Stimulated activated CD4-positive, alpha-beta T cell treated with anti-CD3 and anti-CD28 coated beads, TNF-alpha, amount 100 ng/mL, for 4 hours (primary cell): ENCODE results near the gene YPEL3.
"Not testable (repeated sequence)": the region's sequence is repeated elsewhere in the genome, so short reads cannot be mapped to it uniquely, and the experiment has no call there.

Experiments used
- DNase-seq, 3 experiments: peaks; one replicate each; pipeline ENCODE4 v3.0.0-alpha.2; 2020; ENCODE audit warnings: low read depth in 3 of 3

YPEL3 gene, protein sequence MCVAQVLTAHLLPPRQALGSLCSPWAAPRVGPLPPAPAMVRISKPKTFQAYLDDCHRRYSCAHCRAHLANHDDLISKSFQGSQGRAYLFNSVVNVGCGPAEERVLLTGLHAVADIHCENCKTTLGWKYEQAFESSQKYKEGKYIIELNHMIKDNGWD

DNA sequence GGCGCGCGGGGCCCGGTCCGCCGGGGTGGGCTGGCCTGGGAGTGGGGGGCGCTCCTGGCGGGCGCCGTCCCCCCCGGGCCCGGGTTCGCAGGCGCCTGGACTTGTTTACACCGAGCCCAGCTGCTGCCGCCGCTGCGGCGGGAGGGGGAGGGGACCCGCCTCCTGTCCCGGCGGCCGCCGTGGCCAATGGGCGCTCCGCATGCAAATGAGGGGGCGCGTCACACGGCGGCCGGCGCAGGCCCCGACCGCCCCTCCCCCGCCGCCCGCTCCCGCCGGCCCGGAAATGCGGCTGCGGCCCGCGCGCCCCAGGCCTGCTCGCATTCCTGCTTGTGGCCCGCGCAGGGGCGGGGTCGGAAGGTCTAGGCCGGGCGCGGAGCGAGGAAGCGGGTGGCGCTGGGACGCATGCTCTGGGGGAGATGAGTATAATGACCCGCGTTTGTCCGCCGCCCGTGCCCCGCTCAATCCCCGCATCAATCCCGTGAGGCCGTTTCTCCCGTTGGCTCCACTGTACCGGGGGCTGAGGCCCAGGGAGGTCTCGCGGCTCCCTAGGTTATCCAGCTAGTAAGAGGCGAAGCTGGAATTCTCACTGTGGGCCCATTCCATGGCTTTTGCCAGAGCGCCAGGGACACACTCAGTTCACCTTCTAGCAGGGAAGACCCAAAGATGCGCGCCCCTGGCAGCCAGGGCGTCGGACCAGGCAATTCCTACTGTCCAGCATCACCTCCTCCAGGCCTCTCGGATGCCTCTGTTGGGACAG lies at the start of gene YPEL3:
TSS of gene YPEL3 (minus strand) at position 109 of the 757 bp plus-strand sequence. CDS start 731 bp downstream, outside the sequence.
- DNase-seq, result peak; percentile 75 to 79 (median 76)

DNA sequence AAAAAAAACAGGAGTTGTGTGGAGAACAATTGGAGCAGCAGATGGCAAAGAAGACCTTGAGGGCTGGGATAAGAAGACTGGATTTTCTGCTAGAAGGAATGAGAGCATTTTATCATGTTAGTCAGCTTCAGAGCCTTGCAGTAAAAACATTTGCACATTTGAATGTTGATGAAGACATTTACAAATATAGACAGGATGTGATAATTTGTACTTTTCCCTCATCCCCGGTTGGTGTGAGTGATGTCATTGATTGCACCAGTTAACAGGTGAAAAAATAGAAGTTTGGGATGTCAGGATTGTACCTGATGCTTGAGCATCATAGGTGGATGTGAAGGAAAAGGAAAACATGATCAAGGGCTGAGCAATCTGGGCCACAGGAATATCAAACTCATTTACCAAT lies 49.6 kb upstream of the YPEL3 start:
- DNase-seq, result no peak

GRCh38 chr16:30144917-30145316 lies 48.9 kb upstream of the YPEL3 start:
- no peak for DNase-seq

GRCh38 chr16:30144017-30144416 lies 48.0 kb upstream of the YPEL3 start:
- no peak for DNase-seq

DNA sequence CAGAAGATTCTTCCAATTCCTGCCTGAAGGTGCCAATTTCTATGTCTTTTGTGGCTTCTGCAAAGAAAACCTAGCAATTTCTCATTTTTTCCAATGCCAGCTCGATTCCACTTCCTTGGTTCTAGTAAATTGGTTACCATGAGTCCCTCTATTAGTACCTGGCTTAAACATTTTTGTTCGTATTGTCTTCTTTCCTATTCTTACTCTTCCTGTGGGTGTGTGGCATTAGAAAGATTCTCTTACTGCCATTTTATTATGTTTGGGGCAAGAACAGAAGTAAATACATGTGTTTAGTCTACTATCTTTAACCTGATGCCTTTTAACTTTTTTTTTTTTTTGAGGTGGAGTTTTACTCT lies 47.3 kb upstream of the YPEL3 start:
- DNase-seq, result no peak

DNA sequence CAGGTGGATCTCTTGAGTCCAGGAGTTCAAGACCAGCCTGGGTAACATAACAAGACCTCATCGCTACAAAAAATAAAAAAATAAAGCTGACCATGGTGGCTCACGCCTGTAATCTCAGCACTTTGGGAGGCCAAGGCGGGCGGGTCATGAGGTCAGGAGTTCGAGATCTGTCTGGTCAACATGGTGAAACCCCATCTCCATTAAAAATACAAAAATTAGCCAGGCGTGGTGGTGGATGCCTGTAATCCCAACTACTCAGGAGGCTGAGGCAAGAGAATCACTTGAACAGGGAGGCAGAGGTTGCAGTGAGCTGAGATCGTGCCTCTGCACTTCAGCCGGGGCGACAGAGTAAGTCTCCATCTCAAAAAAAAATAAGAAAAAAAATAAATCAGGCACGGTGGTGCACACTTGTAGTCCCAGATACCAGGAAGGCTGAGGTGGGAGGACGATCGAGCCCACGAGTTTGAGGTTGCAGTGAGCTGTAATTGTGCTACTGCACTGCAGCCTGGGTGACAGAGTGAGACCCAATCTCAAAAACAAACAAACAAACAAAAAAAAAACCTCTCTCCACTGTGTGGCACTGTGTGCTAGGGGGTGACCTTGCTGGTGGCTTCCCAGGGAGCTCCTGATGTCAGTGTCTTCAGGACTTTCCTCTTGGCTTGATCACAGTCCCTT lies 46.8 kb upstream of the YPEL3 start:
- DNase-seq, result no peak

DNA sequence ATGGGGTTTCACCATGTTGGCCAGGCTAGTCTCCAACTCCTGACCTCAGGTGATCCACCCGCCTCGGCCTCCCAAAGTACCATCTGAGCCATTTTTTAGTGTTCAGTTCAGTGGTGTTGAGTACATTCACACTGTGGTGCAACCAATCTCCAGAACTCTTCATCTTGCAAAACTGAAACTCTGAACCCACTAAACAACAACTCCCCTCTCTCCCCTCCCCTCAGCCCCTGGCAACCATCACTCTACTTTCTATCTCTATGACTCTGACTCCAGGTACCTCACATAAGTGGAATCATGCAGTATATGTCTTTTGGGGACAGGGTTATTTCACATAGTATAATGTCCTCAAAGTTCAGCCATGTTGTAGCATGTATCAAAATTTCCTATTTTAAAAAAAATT lies 45.7 kb upstream of the YPEL3 start:
- DNase-seq, result no peak

- no peak for DNase-seq
Measured at GRCh38 chr16:30139583-30140481, 43.8 kb upstream of the YPEL3 start.

DNA sequence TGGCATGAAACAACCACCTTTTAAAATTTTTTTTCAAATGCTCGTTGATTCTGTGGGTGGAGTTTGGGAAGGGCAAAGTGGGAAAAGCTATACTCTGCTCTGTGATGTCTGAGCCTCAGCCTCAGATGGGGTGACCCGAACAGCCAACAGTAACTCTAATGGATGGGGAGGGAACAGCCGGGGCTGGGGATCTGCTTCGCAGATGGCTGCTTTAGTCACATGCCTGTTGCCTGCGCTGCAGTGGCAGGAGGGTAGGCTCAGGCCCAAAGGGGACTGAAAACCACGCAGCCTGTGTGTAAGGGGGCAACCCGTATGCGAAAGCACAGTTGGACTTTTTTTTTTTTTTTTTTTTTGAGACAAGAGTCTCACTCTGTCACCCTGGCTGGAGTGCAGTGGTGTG lies 41.9 kb upstream of the YPEL3 start:
- no peak for DNase-seq

DNA sequence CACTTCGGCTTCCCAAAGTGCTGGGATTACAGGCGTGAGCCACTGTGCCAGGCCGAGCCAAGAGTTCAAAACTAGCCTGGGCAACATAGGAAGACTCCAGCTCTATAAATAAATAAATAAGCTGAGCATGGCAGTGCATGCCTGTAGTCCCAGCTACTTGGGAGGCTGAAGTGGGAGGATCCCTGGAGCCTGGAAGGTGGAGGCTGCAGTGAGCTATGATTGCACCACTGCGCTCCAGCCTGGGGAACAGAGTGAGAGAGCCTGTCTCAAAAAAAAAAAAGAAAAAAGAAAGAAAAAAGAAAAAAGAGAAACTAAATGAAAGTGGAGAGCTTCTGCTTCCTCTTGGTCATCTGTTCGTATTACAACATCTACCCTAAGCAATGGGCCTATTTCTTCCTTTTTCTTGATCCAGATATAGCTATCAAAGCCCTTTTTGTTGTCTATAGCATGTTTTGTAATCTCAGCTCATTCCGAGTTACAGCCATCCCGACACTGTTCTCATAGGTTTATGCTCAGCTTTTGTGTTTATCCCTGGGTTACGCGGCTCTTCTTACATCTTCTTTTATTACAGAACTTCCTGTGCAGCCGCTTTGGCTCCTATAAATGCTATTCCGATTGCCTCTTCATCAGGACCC lies 41.1 kb upstream of the YPEL3 start:
- no peak for DNase-seq

GRCh38 chr16:30132591-30132990 lies 36.6 kb upstream of the YPEL3 start:
- no peak for DNase-seq

DNA sequence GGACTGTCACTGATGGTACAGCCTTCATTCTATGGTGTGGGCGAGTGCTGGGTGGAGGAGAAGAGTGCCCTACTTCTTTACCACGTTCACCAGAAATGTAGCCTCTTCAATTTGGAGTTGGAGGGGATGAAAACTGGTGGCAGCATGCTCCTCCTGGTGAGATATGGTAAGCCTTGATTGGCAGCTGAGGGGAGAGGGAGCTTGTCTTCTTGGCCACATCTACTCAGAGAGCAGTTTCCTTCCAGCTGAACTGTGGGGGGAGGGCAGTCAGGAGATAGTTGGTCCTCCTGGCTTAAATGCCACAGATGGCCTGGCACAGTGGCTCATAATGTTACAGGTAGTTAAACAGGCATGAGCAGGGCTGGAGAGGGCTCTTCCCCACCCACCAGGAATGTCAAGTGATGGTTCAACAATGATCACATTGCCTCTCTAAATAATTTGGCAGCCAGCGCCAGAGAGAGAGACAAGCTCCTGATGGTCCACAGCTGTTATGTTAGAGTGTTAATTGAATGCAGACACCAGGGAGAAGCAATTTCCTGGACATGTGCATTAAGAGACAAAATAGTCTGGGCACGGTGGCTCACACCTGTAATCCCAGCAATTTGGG lies 36.0 kb upstream of the YPEL3 start:
- no peak for DNase-seq

DNA sequence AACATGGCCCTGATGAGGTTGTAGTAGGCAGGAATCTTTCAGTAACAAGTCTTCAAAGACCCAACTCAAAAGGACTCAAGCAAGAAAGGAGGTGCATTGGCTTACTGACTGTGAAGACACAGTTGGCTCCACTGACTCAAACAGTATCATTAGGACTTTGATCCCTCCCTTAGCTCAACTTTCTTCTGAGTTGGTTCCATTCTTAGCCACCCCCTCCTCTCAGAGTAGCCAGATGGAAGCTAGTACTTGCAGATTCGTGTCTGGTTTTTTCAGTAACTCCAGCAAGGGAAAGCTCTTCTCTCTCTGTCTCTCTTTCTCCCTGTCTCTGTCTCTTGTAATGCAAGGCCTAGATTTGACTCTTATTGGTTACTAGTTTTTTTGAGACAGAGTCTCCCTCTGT lies 32.0 kb upstream of the YPEL3 start:
- DNase-seq, result no peak

GRCh38 chr16:30125690-30126089 lies 29.7 kb upstream of the YPEL3 start:
- not testable (repeated sequence) for DNase-seq

DNA sequence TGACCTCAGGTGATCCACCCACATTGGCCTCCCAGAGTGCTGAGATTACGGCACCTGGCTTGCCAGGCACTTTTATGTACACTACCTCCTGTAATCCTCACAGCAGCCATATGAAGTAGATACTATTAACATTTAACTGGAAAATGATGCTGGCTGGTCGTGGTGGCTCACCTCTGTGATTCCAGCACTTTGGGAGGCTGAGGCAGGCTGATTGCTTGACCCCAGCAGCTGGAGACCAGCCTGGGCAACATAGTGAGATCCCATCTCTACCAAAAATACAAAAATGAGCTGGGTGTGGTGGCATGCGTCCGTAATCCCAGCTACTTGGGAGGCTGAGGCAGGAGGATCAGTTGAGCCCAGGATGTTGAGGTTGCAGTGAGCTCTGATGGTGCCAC lies 29.0 kb upstream of the YPEL3 start:
- DNase-seq, result no peak

DNA sequence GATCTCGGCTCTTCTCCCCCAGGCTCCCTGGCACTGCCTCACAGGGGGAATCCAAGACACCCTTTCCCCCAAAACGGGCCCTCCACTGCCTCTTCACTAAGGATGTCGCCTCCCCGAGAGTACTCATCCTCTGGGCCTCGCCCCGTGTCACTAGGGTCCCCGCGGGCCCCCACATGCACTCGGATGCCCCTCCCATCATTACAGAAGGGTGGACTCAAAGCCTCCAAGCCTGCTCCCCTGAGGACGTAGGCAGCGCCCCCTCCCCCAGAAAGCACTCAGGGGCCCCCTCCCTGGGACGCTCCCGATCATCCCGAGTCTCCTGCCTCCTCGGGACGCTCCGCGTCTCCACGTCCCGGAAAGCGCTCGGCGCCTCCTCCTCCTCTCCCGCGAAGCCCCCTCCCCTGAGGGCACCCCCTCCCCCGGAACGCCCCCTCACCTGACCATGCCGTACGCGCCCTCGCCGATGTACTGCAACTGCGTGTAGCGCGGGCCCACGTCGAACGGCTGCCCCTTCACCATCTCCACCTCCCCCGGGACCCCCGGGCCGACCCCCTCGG lies 26.7 kb upstream of the YPEL3 start:
- no peak for DNase-seq

DNA sequence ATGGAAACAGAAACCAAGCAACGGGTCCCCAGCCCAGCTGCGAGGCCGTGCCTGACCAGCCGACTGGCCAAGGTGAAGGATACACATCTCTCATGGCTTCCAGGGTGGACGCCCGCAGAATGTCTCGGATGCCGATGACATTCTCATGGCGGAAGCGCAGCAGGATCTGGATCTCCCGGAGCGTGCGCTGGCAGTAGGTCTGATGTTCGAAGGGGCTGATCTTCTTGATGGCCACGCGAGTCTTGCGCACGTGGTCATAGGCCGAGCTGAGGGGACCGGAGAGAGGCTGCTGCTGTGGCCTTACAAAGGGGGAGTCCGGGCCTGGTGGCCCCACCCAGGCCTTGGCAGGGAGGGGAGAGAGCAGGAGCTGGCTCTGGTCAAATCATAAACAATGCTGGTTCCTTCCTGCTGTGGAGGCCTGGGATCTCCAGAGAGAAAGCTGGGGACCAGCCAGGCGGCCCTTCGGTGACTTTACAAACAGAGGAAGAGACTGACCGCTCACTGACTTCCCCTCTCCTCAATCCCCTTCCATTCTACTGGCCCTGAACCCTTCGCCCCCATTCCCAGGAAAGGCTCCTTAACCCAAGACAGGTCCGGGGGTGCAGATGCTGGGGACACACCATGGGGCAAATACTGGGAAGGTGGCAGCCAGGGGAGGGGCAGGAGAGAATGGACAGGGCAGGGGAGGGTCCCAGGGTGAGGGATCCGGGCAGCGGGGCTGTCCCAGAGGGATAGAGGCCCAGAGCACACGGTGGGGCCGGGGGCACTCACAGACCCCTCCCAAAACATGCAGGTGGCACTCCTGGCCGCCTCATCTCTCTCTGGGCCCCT lies 25.9 kb upstream of the YPEL3 start:
- no peak for DNase-seq

- no peak for DNase-seq
Measured at GRCh38 chr16:30120340-30121105, 24.5 kb upstream of the YPEL3 start.

DNA sequence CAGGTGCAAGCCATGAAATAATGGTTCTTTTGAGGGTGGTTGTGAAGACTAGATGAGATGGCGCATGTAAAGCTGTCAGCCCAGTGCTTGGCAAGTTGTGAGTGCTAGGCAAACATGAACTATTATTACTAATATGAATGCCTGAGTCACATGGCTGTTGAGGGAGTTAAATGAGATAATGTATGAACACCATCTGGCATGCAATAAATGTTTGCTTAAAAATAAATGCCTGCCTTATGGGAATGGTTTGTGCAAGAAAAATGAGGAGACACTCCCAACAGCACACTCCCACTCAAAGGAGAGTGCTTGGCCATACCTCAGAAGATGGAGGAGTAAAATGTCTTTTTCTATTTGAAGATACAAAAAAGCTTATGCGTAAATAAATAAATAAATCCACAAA lies 23.4 kb upstream of the YPEL3 start:
- DNase-seq, result no peak
